AG09309 (cell line): ENCODE data around the gene MARCHF11.

ENCODE experiments used
- DNase-seq: peaks from one replicate; pipeline ENCODE4 v3.0.0-alpha.2; 2010; ENCODE audit warnings: low read depth
- H3K4me3 ChIP-seq: 2 replicates; pipeline ENCODE4 v1.5.1; 2011; ENCODE audit warnings: mild to moderate bottlenecking, low read depth, low read length, moderate library complexity; ENCODE audit not compliant: control insufficient read depth
- CTCF ChIP-seq: IDR thresholded peaks from 2 replicates; pipeline ENCODE4 v1.5.1; 2011; ENCODE audit warnings: mild to moderate bottlenecking, low read depth, low read length, inconsistent platforms; ENCODE audit not compliant: insufficient read depth, control insufficient read depth; ENCODE audit errors: missing control alignments

MARCHF11 gene

DNA sequence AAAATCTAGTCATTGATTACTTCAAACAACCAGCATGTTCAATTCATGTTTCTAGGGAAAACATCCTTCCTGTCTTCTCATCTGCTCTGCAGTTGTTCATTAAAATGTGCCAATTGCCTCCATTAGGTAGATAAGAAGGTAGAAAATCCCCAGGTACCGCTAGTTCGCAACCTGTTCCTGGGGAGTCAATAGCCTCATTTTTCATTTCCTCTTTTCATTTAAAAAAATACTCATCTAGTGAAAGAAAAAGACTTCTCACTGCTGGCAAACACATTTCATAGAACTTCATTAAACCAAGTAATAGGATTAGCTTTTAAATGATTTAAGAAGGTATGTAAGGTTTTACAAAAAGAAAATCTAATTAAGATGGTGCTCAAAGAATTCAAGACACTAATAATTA, 113.3 kb downstream of the MARCHF11 start:
- no peak for TF ChIP-seq CTCF
- no peak for DNase-seq
- H3K4me3 ChIP-seq = no peak overlapping the region

DNA sequence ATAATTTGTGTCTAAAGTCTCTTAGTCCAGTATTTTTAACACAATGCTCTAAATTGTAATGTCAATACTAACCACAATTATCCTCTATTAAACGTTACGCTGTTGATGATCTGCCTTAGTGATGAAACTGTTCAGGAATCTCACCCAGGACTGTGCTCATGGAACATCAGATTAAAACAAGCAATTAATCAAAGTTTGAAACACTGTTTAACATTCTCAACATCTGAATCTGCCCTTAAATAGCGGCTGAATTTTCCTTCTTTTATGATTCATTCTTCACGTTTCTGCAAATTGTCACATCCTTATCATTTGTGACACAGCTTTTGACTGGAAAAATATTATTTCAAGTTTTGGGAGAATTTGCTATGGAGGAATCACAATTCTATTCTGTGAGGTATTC, 113.8 kb downstream of the MARCHF11 start:
- no peak for DNase-seq

DNA sequence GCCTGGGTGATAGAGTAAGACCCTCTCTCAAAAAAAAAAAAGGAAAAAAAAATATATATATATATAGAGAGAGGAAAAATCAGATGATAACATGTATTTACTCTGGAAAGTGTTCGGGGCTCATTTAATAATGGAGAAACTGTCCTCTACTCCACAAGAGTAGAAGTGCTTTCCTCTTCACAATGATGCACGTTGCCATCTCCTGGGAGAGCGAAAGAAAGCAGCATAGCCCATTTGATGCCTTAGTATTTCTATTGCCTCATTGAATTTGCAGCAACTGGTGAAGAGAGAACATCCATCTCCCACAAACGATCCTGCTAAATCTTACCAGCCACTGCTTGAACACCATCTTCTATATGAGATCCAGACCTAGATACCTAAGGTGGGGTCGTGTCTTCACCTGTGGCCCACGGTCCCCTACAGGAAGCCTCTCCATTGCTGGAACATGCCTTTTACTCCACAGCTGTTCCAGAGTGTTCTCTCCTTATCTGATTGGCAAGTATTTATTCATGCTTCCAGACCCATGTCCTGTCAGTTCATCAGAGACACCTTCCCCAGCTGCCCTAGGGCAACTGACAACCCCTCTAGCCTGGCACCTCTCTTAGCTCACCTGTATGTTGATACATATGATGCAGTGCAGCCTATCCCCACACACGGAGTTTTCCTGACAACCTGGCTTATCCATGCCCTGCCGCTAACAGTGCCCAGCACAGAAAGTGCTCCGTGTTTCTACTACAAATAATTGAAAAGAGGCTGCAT, 115.3 kb downstream of the MARCHF11 start:
- H3K4me3 ChIP-seq = no peak overlapping the region
- no peak for TF ChIP-seq CTCF
- no peak for DNase-seq

More for the DNA sequence above, 113.8 kb downstream of the MARCHF11 start:
- H3K4me3 ChIP-seq = no peak overlapping the region
- TF ChIP-seq CTCF = no peak

- no peak overlapping the region for H3K4me3 ChIP-seq
- DNase-seq = no peak
- no peak for TF ChIP-seq CTCF
Measured at GRCh38 chr5:16061163-16061562, 118.4 kb downstream of the MARCHF11 start.

DNA sequence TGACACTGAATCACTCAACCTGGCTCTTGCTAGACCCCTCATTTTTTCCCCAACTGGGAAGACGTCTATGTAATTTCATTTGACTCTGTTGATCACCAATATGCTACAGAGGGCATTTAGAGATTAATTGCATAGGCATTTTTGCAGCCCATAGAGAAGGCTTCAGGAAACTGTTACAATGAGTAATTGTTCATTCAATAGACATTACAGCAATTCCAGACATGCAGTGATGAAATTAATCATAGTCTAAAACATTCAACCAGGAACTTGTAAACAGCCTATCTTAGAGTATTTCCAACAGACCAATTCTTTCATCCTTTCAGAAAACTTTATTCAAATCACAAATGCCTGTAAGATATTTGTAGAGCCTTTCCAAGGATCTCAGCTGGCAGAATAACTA, 122.3 kb downstream of the MARCHF11 start:
- no peak overlapping the region for H3K4me3 ChIP-seq
- no peak for TF ChIP-seq CTCF
- no peak for DNase-seq

GRCh38 chr5:16051246-16051755, 128.3 kb downstream of the MARCHF11 start:
- no peak for TF ChIP-seq CTCF
- DNase-seq = no peak
- H3K4me3 ChIP-seq = no peak overlapping the region
